Rectal smooth muscle tissue (tissue), 1 donor: ENCODE data around the gene FOCAD.

Experiments used
- H3K27ac ChIP-seq: one replicate; pipeline ENCODE4 v1.7.0; 2013; ENCODE audit warnings: low read depth, low read length, inconsistent platforms
- H3K27me3 ChIP-seq: one replicate; pipeline ENCODE4 v1.7.0; 2013; ENCODE audit warnings: low read length; ENCODE audit not compliant: control insufficient read depth, insufficient read depth
- H3K36me3 ChIP-seq: one replicate; pipeline ENCODE4 v1.7.0; 2013; ENCODE audit warnings: low read length; ENCODE audit not compliant: control insufficient read depth, insufficient read depth
- H3K4me1 ChIP-seq: one replicate; pipeline ENCODE4 v1.7.0; 2013; ENCODE audit warnings: low read length; ENCODE audit not compliant: control insufficient read depth, insufficient read depth
- H3K4me3 ChIP-seq: one replicate; pipeline ENCODE4 v1.7.0; 2013; ENCODE audit warnings: low read length
- H3K9ac ChIP-seq: one replicate; pipeline ENCODE4 v1.7.0; 2013; ENCODE audit warnings: low read length

The FOCAD gene

GRCh38 chr9:20978249-20978648, 294.2 kb downstream of the FOCAD start:
- Histone ChIP-seq H3K4me1 (peaks cover 11% of the 10 kb centered on the region), H3K4me3 (no peak overlapping the region), H3K27ac (no peak overlapping the region), H3K36me3 (no peaks in the 10 kb centered on the region), H3K9ac (no peak overlapping the region), H3K27me3 (no peaks in the 10 kb centered on the region)

- Histone ChIP-seq H3K9ac (no peak overlapping the region), H3K4me3 (no peak overlapping the region), H3K4me1 (peaks cover 11% of the 10 kb centered on the region), H3K27ac (peak overlapping the region; percentile 81), H3K36me3 (no peaks in the 10 kb centered on the region), H3K27me3 (no peaks in the 10 kb centered on the region)
Observed at GRCh38 chr9:20980832-20981455, 296.9 kb downstream of the FOCAD start.

- Histone ChIP-seq H3K27ac (peak overlapping the region; percentile 81), H3K4me3 (no peak overlapping the region), H3K9ac (no peak overlapping the region), H3K4me1 (peaks cover 11% of the 10 kb centered on the region), H3K36me3 (no peaks in the 10 kb centered on the region), H3K27me3 (no peaks in the 10 kb centered on the region)
Observed at GRCh38 chr9:20981486-20981885, 297.4 kb downstream of the FOCAD start.

- no peaks in the 10 kb centered on the region for H3K36me3 ChIP-seq
- H3K27me3 ChIP-seq: no peaks in the 10 kb centered on the region
- H3K9ac ChIP-seq: no peak overlapping the region
- peaks cover 14% of the 10 kb centered on the region for H3K4me1 ChIP-seq
- H3K4me3 ChIP-seq: no peak overlapping the region
- H3K27ac ChIP-seq: no peak overlapping the region
Observed at GRCh38 chr9:20984506-20984905, 300.4 kb downstream of the FOCAD start.

GRCh38 chr9:20985851-20986600, 302.0 kb downstream of the FOCAD start:
- no peak overlapping the region for H3K27ac ChIP-seq
- peaks cover 6% of the 10 kb centered on the region for H3K36me3 ChIP-seq
- H3K9ac ChIP-seq: no peak overlapping the region
- H3K27me3 ChIP-seq: no peaks in the 10 kb centered on the region
- no peak overlapping the region for H3K4me3 ChIP-seq
- peaks cover 11% of the 10 kb centered on the region for H3K4me1 ChIP-seq

GRCh38 chr9:20987521-20987920, 303.5 kb downstream of the FOCAD start:
- Histone ChIP-seq H3K9ac (no peak overlapping the region), H3K4me1 (peaks cover 6% of the 10 kb centered on the region), H3K27me3 (no peaks in the 10 kb centered on the region), H3K27ac (no peak overlapping the region), H3K4me3 (no peak overlapping the region), H3K36me3 (peaks cover 6% of the 10 kb centered on the region)

GRCh38 chr9:20988061-20988460, 304.0 kb downstream of the FOCAD start:
- Histone ChIP-seq H3K9ac (no peak overlapping the region), H3K36me3 (peaks cover 8% of the 10 kb centered on the region), H3K27me3 (no peaks in the 10 kb centered on the region), H3K27ac (no peak overlapping the region), H3K4me1 (peaks cover 6% of the 10 kb centered on the region), H3K4me3 (no peak overlapping the region)

- Histone ChIP-seq H3K4me3 (no peak overlapping the region), H3K4me1 (peaks cover 6% of the 10 kb centered on the region), H3K27me3 (no peaks in the 10 kb centered on the region), H3K27ac (no peak overlapping the region), H3K36me3 (peaks cover 8% of the 10 kb centered on the region), H3K9ac (no peak overlapping the region)
Observed at GRCh38 chr9:20988671-20989315, 304.7 kb downstream of the FOCAD start.

- Histone ChIP-seq H3K4me3 (no peak overlapping the region), H3K9ac (no peak overlapping the region), H3K27me3 (no peaks in the 10 kb centered on the region), H3K4me1 (peaks cover 6% of the 10 kb centered on the region), H3K36me3 (peaks cover 8% of the 10 kb centered on the region), H3K27ac (no peak overlapping the region)
Observed at GRCh38 chr9:20989923-20990341, 305.9 kb downstream of the FOCAD start.

GRCh38 chr9:20990867-20991266, 306.8 kb downstream of the FOCAD start:
- no peak overlapping the region for H3K9ac ChIP-seq
- peaks cover 6% of the 10 kb centered on the region for H3K4me1 ChIP-seq
- H3K36me3 ChIP-seq: peaks cover 8% of the 10 kb centered on the region
- H3K4me3 ChIP-seq: no peak overlapping the region
- H3K27ac ChIP-seq: no peak overlapping the region
- H3K27me3 ChIP-seq: no peaks in the 10 kb centered on the region

- H3K36me3 ChIP-seq: peaks cover 8% of the 10 kb centered on the region
Observed at GRCh38 chr9:20994486-20994885, 310.4 kb downstream of the FOCAD start.

GRCh38 chr9:20995616-20996015, 311.6 kb downstream of the FOCAD start:
- peaks cover 2% of the 10 kb centered on the region for H3K36me3 ChIP-seq
- no peaks in the 10 kb centered on the region for H3K27me3 ChIP-seq
- no peak overlapping the region for H3K27ac ChIP-seq
- no peak overlapping the region for H3K4me3 ChIP-seq
- peaks cover 8% of the 10 kb centered on the region for H3K4me1 ChIP-seq
- H3K9ac ChIP-seq: no peak overlapping the region

More at GRCh38 chr9:20994486-20994885, 310.4 kb downstream of the FOCAD start:
- Histone ChIP-seq H3K9ac (no peak overlapping the region), H3K27ac (no peak overlapping the region), H3K4me3 (no peak overlapping the region), H3K27me3 (no peaks in the 10 kb centered on the region), H3K4me1 (peaks cover 9% of the 10 kb centered on the region)
